Activated CD4-positive, alpha-beta T cell treated with anti-CD3 and anti-CD28 coated beads for 48 hours (primary cell): Measurements from ENCODE around the gene ACACB.
A peak's percentile ranks its signal among the peaks of the same experiment; 100 is the strongest.

ENCODE experiments used
- DNase-seq: peaks from one replicate; pipeline ENCODE4 v3.0.0-alpha.2; 2020

Gene ACACB

GRCh38 chr12:109258607-109259544, 142.5 kb downstream of the ACACB start:
- no peak for DNase-seq

GRCh38 chr12:109259545-109259895, 143.1 kb downstream of the ACACB start:
- DNase-seq: no peak

GRCh38 chr12:109261087-109261486, 144.7 kb downstream of the ACACB start:
- no peak for DNase-seq

GRCh38 chr12:109261939-109262338, 145.6 kb downstream of the ACACB start:
- DNase-seq: no peak

- DNase-seq: no peak
Measured at GRCh38 chr12:109263439-109263838, 147.1 kb downstream of the ACACB start.

GRCh38 chr12:109264095-109264942, 147.9 kb downstream of the ACACB start:
- peak; percentile 76 for DNase-seq

- DNase-seq: no peak
Measured at GRCh38 chr12:109264943-109265650, 148.7 kb downstream of the ACACB start.

- DNase-seq: no peak
Measured at GRCh38 chr12:109266106-109266879, 149.9 kb downstream of the ACACB start.

- DNase-seq: no peak
Measured at GRCh38 chr12:109267361-109267760, 151.0 kb downstream of the ACACB start.

- DNase-seq: no peak
Measured at GRCh38 chr12:109268896-109269295, 152.5 kb downstream of the ACACB start.

GRCh38 chr12:109269428-109269827, 153.0 kb downstream of the ACACB start:
- DNase-seq: no peak

- no peak for DNase-seq
Measured at GRCh38 chr12:109270494-109270893, 154.1 kb downstream of the ACACB start.

- DNase-seq: no peak
Measured at GRCh38 chr12:109271418-109271817, 155.0 kb downstream of the ACACB start.

- no peak for DNase-seq
Measured at GRCh38 chr12:109273354-109273753, 157.0 kb downstream of the ACACB start.

GRCh38 chr12:109274381-109274780, 158.0 kb downstream of the ACACB start:
- no peak for DNase-seq

- no peak for DNase-seq
Measured at GRCh38 chr12:109275173-109275572, 158.8 kb downstream of the ACACB start.

- no peak for DNase-seq
Measured at GRCh38 chr12:109276160-109276559, 159.8 kb downstream of the ACACB start.

GRCh38 chr12:109277255-109277898, 161.0 kb downstream of the ACACB start:
- DNase-seq: no peak

- no peak for DNase-seq
Measured at GRCh38 chr12:109277899-109278762, 161.7 kb downstream of the ACACB start.

- no peak for DNase-seq
Measured at GRCh38 chr12:109278912-109279311, 162.5 kb downstream of the ACACB start.

GRCh38 chr12:109279525-109279924, 163.1 kb downstream of the ACACB start:
- no peak for DNase-seq
